DND-41 (cell line): ENCODE data around the gene RASA2.

ENCODE experiments used
- CTCF ChIP-seq: IDR thresholded peaks from 2 replicates; pipeline ENCODE4 v1.5.1; 2012; ENCODE audit warnings: borderline replicate concordance, low read length, moderate library complexity, mild to moderate bottlenecking; ENCODE audit not compliant: poor library complexity, severe bottlenecking; ENCODE audit errors: extremely low read depth
- EZH2 ChIP-seq: IDR thresholded peaks from 3 replicates; pipeline ENCODE4 v1.6.1; 2012; ENCODE audit warnings: borderline replicate concordance, low read depth, mild to moderate bottlenecking, moderate library complexity, low read length, inconsistent platforms; ENCODE audit not compliant: severe bottlenecking

GRCh38 chr3:141491081-141491480 is 4.3 kb downstream of the RASA2 start:
- TF ChIP-seq CTCF: no peak
- TF ChIP-seq EZH2: no peak
